GM23338 (cell line): ENCODE results near the gene GIGYF2. TPM values are rescaled to one million over a fixed set of nuclear protein-coding genes. Genes with fewer than 3 reads are reported as not detected.
A peak's percentile ranks its signal among the peaks of the same experiment; 100 is the strongest.

Experiments used
- ATAC-seq: fragments of 200-7000 bp; cut with Tn5 transposase; 3 replicates; pipeline ENCODE4 v1.9.1; 2020
- DNase-seq: peaks from one replicate; pipeline ENCODE4 v3.0.0-alpha.2; 2015; ENCODE audit warnings: low spot score
- H2AFZ ChIP-seq: fragments of 200-600 bp; sonication (generic); 2 replicates; pipeline ENCODE4 v1.8.0; 2016; ENCODE audit warnings: antibody characterized with exemption, mild to moderate bottlenecking, moderate library complexity
- H3F3A ChIP-seq: fragments of 200-600 bp; sonication (generic); replicated peaks from 2 replicates; pipeline ENCODE4 v1.8.0; 2017; ENCODE audit warnings: antibody characterized with exemption, mixed run types, low read depth
- H3K27ac ChIP-seq: fragments of 200-600 bp; sonication (generic); 2 replicates; pipeline ENCODE4 v1.6.1; 2016; ENCODE audit warnings: low read depth
- H3K27me3 ChIP-seq: fragments of 200-600 bp; sonication (generic); 2 replicates; pipeline ENCODE4 v1.8.0; 2016; ENCODE audit warnings: mild to moderate bottlenecking, mixed run types, moderate library complexity; ENCODE audit not compliant: insufficient read depth
- H3K36me3 ChIP-seq: fragments of 200-600 bp; sonication (generic); 2 replicates; pipeline ENCODE4 v1.8.0; 2016; ENCODE audit warnings: mild to moderate bottlenecking; ENCODE audit not compliant: insufficient read depth
- H3K4me1 ChIP-seq: fragments of 200-600 bp; sonication (generic); 2 replicates; pipeline ENCODE4 v1.8.0; 2016; ENCODE audit warnings: mild to moderate bottlenecking, moderate library complexity; ENCODE audit not compliant: insufficient read depth
- H3K4me2 ChIP-seq: fragments of 200-600 bp; sonication (generic); 2 replicates; pipeline ENCODE4 v1.7.1; 2017; ENCODE audit warnings: mixed run types
- H3K4me3 ChIP-seq: fragments of 200-600 bp; sonication (generic); 2 replicates; pipeline ENCODE4 v1.6.1; 2016; ENCODE audit warnings: mixed run types
- H3K79me2 ChIP-seq: fragments of 200-600 bp; sonication (generic); replicated peaks from 2 replicates; pipeline ENCODE4 v1.8.0; 2017; ENCODE audit warnings: mild to moderate bottlenecking; ENCODE audit not compliant: insufficient read depth
- H3K9me2 ChIP-seq: fragments of 200-600 bp; sonication (generic); 2 replicates; pipeline ENCODE4 v1.8.0; 2017; ENCODE audit not compliant: insufficient read depth
- H4K20me1 ChIP-seq: fragments of 200-600 bp; sonication (generic); replicated peaks from 2 replicates; pipeline ENCODE4 v1.8.0; 2017; ENCODE audit warnings: mild to moderate bottlenecking; ENCODE audit not compliant: insufficient read depth
- H3K27ac Mint-ChIP-seq: 2 replicates; pipeline ENCODE4 v1.8.0; 2020; ENCODE audit warnings: inconsistent platforms, mild to moderate bottlenecking, moderate library complexity, mixed read lengths
- H3K27me3 Mint-ChIP-seq: 3 replicates; pipeline ENCODE4 v1.8.0; 2022; ENCODE audit warnings: low read depth, mild to moderate bottlenecking, moderate library complexity, mixed read lengths, inconsistent platforms; ENCODE audit not compliant: insufficient read depth, poor library complexity
- H3K36me3 Mint-ChIP-seq: 3 replicates; pipeline ENCODE4 v1.8.0; 2021; ENCODE audit warnings: low read depth, mild to moderate bottlenecking, inconsistent platforms, moderate library complexity, mixed read lengths
- H3K4me1 Mint-ChIP-seq: 3 replicates; pipeline ENCODE4 v1.8.0; 2020; ENCODE audit warnings: mild to moderate bottlenecking, inconsistent platforms, mixed read lengths
- H3K4me3 Mint-ChIP-seq: 3 replicates; pipeline ENCODE4 v1.8.0; 2021; ENCODE audit warnings: moderate library complexity, mild to moderate bottlenecking, inconsistent platforms, mixed read lengths
- H3K9me3 Mint-ChIP-seq: 3 replicates; pipeline ENCODE4 v1.8.0; 2020; ENCODE audit warnings: moderate library complexity, mild to moderate bottlenecking, inconsistent platforms, mixed read lengths
- CREB1 ChIP-seq: fragments of 250-450 bp; sonication (Bioruptor Pico); IDR thresholded peaks from 2 replicates; pipeline ENCODE4 v1.5.0; 2020; ENCODE audit warnings: low read depth, mild to moderate bottlenecking, moderate library complexity
- CTCF ChIP-seq, 2 experiments: fragments of 200-600 bp in 1 of 2; sonication (generic) in 1 of 2; conservative IDR thresholded peaks; 2 replicates each; pipeline versions ENCODE4 v1.5.1 to v1.6.1; 2016 to 2017; ENCODE audit warnings: antibody characterized with exemption in 2 of 2, low read depth in 2 of 2, mild to moderate bottlenecking in 2 of 2, moderate library complexity in 1 of 2
- ETS1 ChIP-seq: IDR thresholded peaks from 2 replicates; pipeline ENCODE4 v1.6.1; 2016; ENCODE audit warnings: antibody characterized with exemption
- EZH2 ChIP-seq: fragments of 200-600 bp; sonication (generic); IDR thresholded peaks from one replicate; pipeline ENCODE4 v1.8.0; 2017; ENCODE audit warnings: antibody characterized with exemption, mild to moderate bottlenecking, low read depth; ENCODE audit not compliant: unreplicated experiment
- EZH2phosphoT487 ChIP-seq: fragments of 200-600 bp; sonication (generic); IDR thresholded peaks from one replicate; pipeline ENCODE4 v1.8.1; 2018; ENCODE audit warnings: antibody characterized with exemption; ENCODE audit not compliant: unreplicated experiment
- JUNB ChIP-seq: IDR thresholded peaks from one replicate; pipeline ENCODE4 v1.6.1; 2016; ENCODE audit warnings: antibody characterized with exemption; ENCODE audit not compliant: unreplicated experiment
- NANOG ChIP-seq: IDR thresholded peaks from 2 replicates; pipeline ENCODE4 v1.6.1; 2016; ENCODE audit warnings: antibody characterized with exemption, borderline replicate concordance
- STAT1 ChIP-seq: IDR thresholded peaks from one replicate; pipeline ENCODE4 v1.6.1; 2016; ENCODE audit warnings: antibody characterized with exemption; ENCODE audit not compliant: unreplicated experiment
- ZNF114 ChIP-seq: fragments of 250-450 bp; sonication (Bioruptor Pico); IDR thresholded peaks from 2 replicates; pipeline ENCODE4 v1.5.0; 2020; ENCODE audit warnings: mild to moderate bottlenecking, moderate library complexity
- ZNF331 ChIP-seq: fragments of 250-450 bp; sonication (Bioruptor Pico); IDR thresholded peaks from 2 replicates; pipeline ENCODE4 v1.5.0; 2020; ENCODE audit warnings: low read depth, mild to moderate bottlenecking, moderate library complexity
- polyA plus RNA-seq: library from polyadenylated mRNA; unstranded; fragments of >200 nt; fragmentation: Nextera tagmentation; extraction: Ambion mirVana; gene quantifications from 2 replicates; pipeline ENCODE4 v1.2.1, GENCODE V29; 2016
- total RNA-seq: library from RNA; depleted of rRNA; stranded (reverse); fragments of >200 nt; shearing (Covaris generic); gene quantifications from 2 replicates; pipeline ENCODE4 v1.2.3, GENCODE V29; 2014
- TF ChIP-seq, protein P1 (sequence below): IDR thresholded peaks from one replicate; pipeline ENCODE4 v1.6.1; 2018; ENCODE audit warnings: antibody characterized with exemption; ENCODE audit not compliant: unreplicated experiment

Gene GIGYF2
- total and polyA plus RNA-seq, 2 experiments from 2014 or later: 48.9 to 104 TPM

- Histone ChIP-seq H3K4me3 (no peak within 1 kb of the TSS), H3K36me3 (0 out of 2 replicates have a peak, but pooled peaks cover 2% of the 10 kb centered on the region), H3K27me3 (no peaks in the 10 kb centered on the region), H3F3A (no peaks in the 10 kb centered on the region), H3K4me1 (0 out of 2 replicates have a peak, but pooled peaks cover 3% of the 10 kb centered on the region), H3K4me2 (no peak within 1 kb of the TSS), H3K79me2 (no peaks in the 10 kb centered on the region), H3K27ac (no peak within 1 kb of the TSS), H2AFZ (no peak within 1 kb of the TSS), H4K20me1 (no peaks in the 10 kb centered on the region), H3K9me2 (no peaks in the 10 kb centered on the region)
- no peak for TF ChIP-seq ZNF331 (CRISPR knock-in tag)
- Mint-ChIP-seq H3K4me1 (peaks cover 10% of the 10 kb centered on the region; the same call in 2 of the 3 replicates), H3K9me3 (no peaks in the 10 kb centered on the region), H3K27me3 (no peaks in the 10 kb centered on the region), H3K27ac (0 out of 2 replicates have a peak within 1 kb of the TSS, but pooled peaks have one; percentile 14), H3K4me3 (no peak within 1 kb of the TSS), H3K36me3 (peaks cover 3% of the 10 kb centered on the region; the same call in 2 of the 3 replicates)
- DNase-seq (peak; percentile 55), ATAC-seq (peak; percentile 86)
Observed at GRCh38 chr2:232776435-232776834, 79.3 kb downstream of the GIGYF2 start, which contains the start of gene KCNJ13. Gene KCNJ13, minus strand, starts transcription at chr2:232776565. Its CDS starts 5,203 bp downstream, at chr2:232771362.

DNA sequence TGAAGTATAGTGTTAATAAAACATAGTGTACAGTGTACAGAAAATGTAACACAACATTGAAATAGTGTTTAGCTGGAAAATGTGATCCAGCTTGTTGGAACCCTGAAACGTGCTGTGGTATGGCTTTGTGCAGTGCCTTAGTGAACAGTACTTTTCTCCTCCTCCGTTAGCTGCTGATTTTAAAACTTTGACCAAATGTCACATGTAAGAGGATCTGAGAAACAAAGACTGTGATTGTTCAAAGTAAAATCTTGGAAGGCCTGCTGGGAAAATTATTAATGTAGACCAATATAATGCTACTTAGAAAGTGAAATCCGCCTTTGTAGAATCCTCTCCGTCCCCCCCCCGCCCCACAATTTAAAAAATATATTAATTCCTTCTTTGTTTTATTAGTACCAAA, 80.1 kb downstream of the GIGYF2 start:
- H3K36me3 Mint-ChIP-seq: peaks cover 3% of the 10 kb centered on the region; the same call in 1 of the 3 replicates
- Histone ChIP-seq H3K9me2 (no peaks in the 10 kb centered on the region), H3K27ac (no peak overlapping the region), H3K36me3 (no peaks in the 10 kb centered on the region), H3K27me3 (no peaks in the 10 kb centered on the region), H3K4me2 (no peak overlapping the region), H3K4me1 (0 out of 2 replicates have a peak, but pooled peaks cover 3% of the 10 kb centered on the region), H3K79me2 (no peaks in the 10 kb centered on the region), H3K4me3 (no peak overlapping the region), H3F3A (no peaks in the 10 kb centered on the region), H4K20me1 (no peaks in the 10 kb centered on the region), H2AFZ (no peak overlapping the region)
- no peaks in the 10 kb centered on the region; the same call in 2 of the 3 replicates for H3K9me3 Mint-ChIP-seq
- H3K4me3 Mint-ChIP-seq: no peak overlapping the region
- no peaks in the 10 kb centered on the region for H3K27me3 Mint-ChIP-seq
- ATAC-seq: no peak
- no peak overlapping the region for H3K27ac Mint-ChIP-seq
- peaks cover 7% of the 10 kb centered on the region; the same call in 2 of the 3 replicates for H3K4me1 Mint-ChIP-seq
- no peak for DNase-seq
- TF ChIP-seq, protein P1, sequence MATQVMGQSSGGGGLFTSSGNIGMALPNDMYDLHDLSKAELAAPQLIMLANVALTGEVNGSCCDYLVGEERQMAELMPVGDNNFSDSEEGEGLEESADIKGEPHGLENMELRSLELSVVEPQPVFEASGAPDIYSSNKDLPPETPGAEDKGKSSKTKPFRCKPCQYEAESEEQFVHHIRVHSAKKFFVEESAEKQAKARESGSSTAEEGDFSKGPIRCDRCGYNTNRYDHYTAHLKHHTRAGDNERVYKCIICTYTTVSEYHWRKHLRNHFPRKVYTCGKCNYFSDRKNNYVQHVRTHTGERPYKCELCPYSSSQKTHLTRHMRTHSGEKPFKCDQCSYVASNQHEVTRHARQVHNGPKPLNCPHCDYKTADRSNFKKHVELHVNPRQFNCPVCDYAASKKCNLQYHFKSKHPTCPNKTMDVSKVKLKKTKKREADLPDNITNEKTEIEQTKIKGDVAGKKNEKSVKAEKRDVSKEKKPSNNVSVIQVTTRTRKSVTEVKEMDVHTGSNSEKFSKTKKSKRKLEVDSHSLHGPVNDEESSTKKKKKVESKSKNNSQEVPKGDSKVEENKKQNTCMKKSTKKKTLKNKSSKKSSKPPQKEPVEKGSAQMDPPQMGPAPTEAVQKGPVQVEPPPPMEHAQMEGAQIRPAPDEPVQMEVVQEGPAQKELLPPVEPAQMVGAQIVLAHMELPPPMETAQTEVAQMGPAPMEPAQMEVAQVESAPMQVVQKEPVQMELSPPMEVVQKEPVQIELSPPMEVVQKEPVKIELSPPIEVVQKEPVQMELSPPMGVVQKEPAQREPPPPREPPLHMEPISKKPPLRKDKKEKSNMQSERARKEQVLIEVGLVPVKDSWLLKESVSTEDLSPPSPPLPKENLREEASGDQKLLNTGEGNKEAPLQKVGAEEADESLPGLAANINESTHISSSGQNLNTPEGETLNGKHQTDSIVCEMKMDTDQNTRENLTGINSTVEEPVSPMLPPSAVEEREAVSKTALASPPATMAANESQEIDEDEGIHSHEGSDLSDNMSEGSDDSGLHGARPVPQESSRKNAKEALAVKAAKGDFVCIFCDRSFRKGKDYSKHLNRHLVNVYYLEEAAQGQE: no peak
- TF ChIP-seq CREB1 (CRISPR knock-in tag) (no peak), EZH2 (no peak), ZNF331 (CRISPR knock-in tag) (no peak), EZH2phosphoT487 (no peak), JUNB (no peak), ZNF114 (CRISPR knock-in tag) (no peak), STAT1 (no peak), NANOG (no peak), CTCF (conservative IDR thresholded peaks at IDR 0.05; ENCODE audit: low read depth in 2 of 2) (no peak), ETS1 (no peak)
